Lung (tissue), 12 donors: ENCODE results near the gene CNN3. TPM values are rescaled to one million over a fixed set of nuclear protein-coding genes. Genes with fewer than 3 reads are reported as not detected.

Source experiments
- ATAC-seq: fragments of 200-7000 bp; cut with Tn5 transposase; one replicate; pipeline ENCODE4 v1.9.1; 2020; ENCODE audit warnings: moderate number of reproducible peaks; ENCODE audit not compliant: insufficient read depth, low FRiP score
- DNase-seq, 3 donors: peaks; one replicate each; pipeline ENCODE4 v3.0.0-alpha.2; 2013 to 2017
- H3K27ac ChIP-seq, 2 donors: one replicate each; pipeline ENCODE4 v1.5.1; 2013; ENCODE audit warnings: mild to moderate bottlenecking in 2 of 2, moderate library complexity in 2 of 2, control low read depth in 1 of 2, inconsistent platforms in 1 of 2, low read depth in 1 of 2, low read length in 1 of 2
- H3K27me3 ChIP-seq, 3 donors: one replicate each; pipeline ENCODE4 v1.5.1; 2013; ENCODE audit warnings: low read length in 2 of 3; ENCODE audit not compliant: control insufficient read depth in 3 of 3, insufficient read depth in 3 of 3
- H3K36me3 ChIP-seq, 4 donors: one replicate each; pipeline ENCODE4 v1.5.1; 2013; ENCODE audit warnings: low read length in 4 of 4, mild to moderate bottlenecking in 1 of 4, moderate library complexity in 1 of 4; ENCODE audit not compliant: control insufficient read depth in 4 of 4, insufficient read depth in 4 of 4
- H3K4me1 ChIP-seq, 5 donors: one replicate each; pipeline ENCODE4 v1.5.1; 2013; ENCODE audit warnings: low read length in 5 of 5, mild to moderate bottlenecking in 2 of 5, moderate library complexity in 1 of 5; ENCODE audit not compliant: control insufficient read depth in 5 of 5, insufficient read depth in 5 of 5
- H3K4me3 ChIP-seq: one replicate; pipeline ENCODE4 v1.5.1; 2013; ENCODE audit warnings: mild to moderate bottlenecking, control low read depth, moderate library complexity
- H3K9ac ChIP-seq, 2 donors: one replicate each; pipeline ENCODE4 v1.5.1; 2013; ENCODE audit warnings: low read length in 2 of 2, control low read depth in 1 of 2; ENCODE audit not compliant: insufficient read depth in 1 of 2
- H3K9me3 ChIP-seq, 4 donors: one replicate each; pipeline ENCODE4 v1.5.1; 2013; ENCODE audit warnings: low read length in 3 of 4, mild to moderate bottlenecking in 1 of 4, moderate library complexity in 1 of 4; ENCODE audit not compliant: control insufficient read depth in 4 of 4, insufficient read depth in 3 of 4
- CTCF ChIP-seq: IDR thresholded peaks from 2 replicates; pipeline ENCODE4 v1.5.1; 2012; ENCODE audit warnings: mild to moderate bottlenecking; ENCODE audit errors: control extremely low read depth, extremely low read depth
- WGBS, 2 donors: extraction: QIAGEN DNeasy Blood & Tissue Kit; methylation state at CpG; one replicate each; pipeline ENCODE4 v1.1.7; 2013; 5-methylcytosine and 5-hydroxymethylcytosine counted together
- polyA plus RNA-seq, 2 donors: library from polyadenylated mRNA; stranded (reverse); fragments of 200-250 nt; gene quantifications; one replicate each; pipeline ENCODE4 v1.2.1, GENCODE V29; 2013
- total RNA-seq, 2 donors: library from RNA; depleted of rRNA in 1 of 2; stranded (reverse); fragments of >200 nt in 1 of 2; gene quantifications; one replicate each; pipeline ENCODE4 v1.2.1, GENCODE V29; 2014 to 2021
- donor health status: control.
- donor health status: control.
- donor health status: Bipolar disorder and iron deficiency.
- donor health status: healthy.
- donor health status: DM: yes; HTN: yes; CAD: no.

Gene CNN3
- total and polyA plus RNA-seq, 4 donors = 79.9 to 265 (median 182) TPM

GRCh38 chr1:94899756-94900155 is 27.2 kb downstream of the CNN3 start:
- Histone ChIP-seq H3K9me3 (no peaks in the 10 kb centered on the region), H3K27me3 (no peaks in the 10 kb centered on the region), H3K27ac (no peak overlapping the region), H3K4me3 (no peak overlapping the region), H3K9ac (no peak overlapping the region), H3K36me3 (peaks cover 13 to 55% (median 30%) of the 10 kb centered on the region in 4 donors), H3K4me1 (peaks cover 0 to 4% (median 0%) of the 10 kb centered on the region in 5 donors)
- WGBS, 2 donors = 63 to 85% methylated on average over 1 of the region's 1 CpG
- DNase-seq (no peak), ATAC-seq (no peak)
- TF ChIP-seq CTCF = no peak

DNA sequence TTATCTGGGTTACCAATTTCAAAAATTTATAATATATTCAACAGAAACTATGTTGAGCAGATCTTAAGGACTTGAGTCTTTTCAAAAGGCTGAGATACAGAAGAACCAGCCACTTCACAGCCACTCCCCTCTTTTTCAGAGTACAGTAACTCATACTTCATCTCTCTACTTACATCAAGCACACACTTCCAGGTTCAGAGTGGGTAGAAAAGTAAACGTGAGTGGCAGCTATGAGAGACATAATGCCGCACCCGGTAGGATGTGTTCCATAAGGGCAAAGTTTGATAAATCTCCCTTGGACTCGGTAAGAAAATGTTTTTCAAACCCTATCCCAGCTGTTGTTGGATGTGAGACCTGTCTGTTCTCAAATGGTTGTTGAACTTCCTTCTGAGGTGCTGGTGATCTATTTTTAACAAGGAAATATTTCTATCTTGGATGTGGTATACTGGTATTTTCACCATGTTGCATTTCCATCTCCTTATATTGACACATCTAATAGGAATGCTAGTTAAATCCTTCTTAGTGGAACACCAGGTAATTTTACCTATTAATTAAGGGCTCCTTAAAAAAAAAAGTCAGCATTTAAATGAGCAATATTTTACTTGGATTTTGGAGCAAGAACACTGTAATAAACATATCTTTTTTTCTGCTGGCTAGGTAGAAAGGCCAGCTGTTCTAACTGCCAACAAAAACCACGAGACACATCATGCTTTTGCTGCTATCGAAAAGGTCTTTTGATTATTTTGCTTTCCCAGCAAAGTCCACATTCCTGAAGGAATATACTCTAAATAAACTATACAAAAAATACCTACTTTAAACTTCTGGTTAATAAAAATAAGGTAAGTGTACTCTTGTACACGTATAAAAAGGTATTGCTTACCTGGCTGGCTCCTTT is 28.2 kb downstream of the CNN3 start:
- peaks cover 17 to 55% (median 30%) of the 10 kb centered on the region in 4 donors for H3K36me3 ChIP-seq
- H3K4me3 ChIP-seq = no peak overlapping the region
- no peaks in the 10 kb centered on the region for H3K4me1 ChIP-seq
- TF ChIP-seq CTCF = no peak
- 62 to 84% methylated on average over 7 of the region's 7 CpGs for WGBS, 2 donors
- H3K27me3 ChIP-seq = no peaks in the 10 kb centered on the region
- H3K9me3 ChIP-seq = no peaks in the 10 kb centered on the region
- H3K9ac ChIP-seq = no peak overlapping the region
- DNase-seq = peak in 2 of 3 donors; percentile 38 to 73
- ATAC-seq = peak; percentile 56
- no peak overlapping the region for H3K27ac ChIP-seq

GRCh38 chr1:94895518-94895917 is 31.4 kb downstream of the CNN3 start:
- no peak for TF ChIP-seq CTCF
- peaks cover 11 to 39% (median 29%) of the 10 kb centered on the region in 4 donors for H3K36me3 ChIP-seq
- H3K4me3 ChIP-seq = no peak overlapping the region
- H3K9ac ChIP-seq = no peak overlapping the region
- ATAC-seq (no peak), DNase-seq (no peak)
- peaks cover 0 to 4% (median 0%) of the 10 kb centered on the region in 5 donors for H3K4me1 ChIP-seq
- no peaks in the 10 kb centered on the region for H3K9me3 ChIP-seq
- WGBS, 2 donors = 93 to 96% methylated on average over 1 of the region's 1 CpG
- no peak overlapping the region for H3K27ac ChIP-seq
- H3K27me3 ChIP-seq = no peaks in the 10 kb centered on the region
